Measurements from ENCODE around the gene DIS3L2. TPM values are rescaled to one million over a fixed set of nuclear protein-coding genes. Genes with fewer than 3 reads are reported as not detected.

The DIS3L2 gene
- total and polyA plus RNA-seq, 2 experiments from 2014 or later: 35.5 to 50.1 TPM

- Histone ChIP-seq H3K9me3 (ENCODE audit: low read depth) (no peaks in the 10 kb centered on the region), H3K4me3 (no peak overlapping the region), H3K4me1 (ENCODE audit: low read depth) (no peaks in the 10 kb centered on the region), H3K27me3 (no peaks in the 10 kb centered on the region), H3K36me3 (peaks cover 3% of the 10 kb centered on the region), H3K27ac (no peak overlapping the region)
- no peak for DNase-seq (ENCODE audit: low read depth in 1 of 2, low spot score in 1 of 2)
- TF ChIP-seq CTCF (IDR thresholded peaks at IDR 0.05; ENCODE audit: low read depth, low read length): no peak
These were observed 258.4 kb downstream of the DIS3L2 start for GRCh38 chr2:232219932-232220331.

GRCh38 chr2:232225429-232225828 lies 263.9 kb downstream of the DIS3L2 start:
- TF ChIP-seq CTCF (IDR thresholded peaks at IDR 0.05; ENCODE audit: low read depth, low read length): no peak
- H3K9me3 ChIP-seq (ENCODE audit: low read depth): no peaks in the 10 kb centered on the region

GRCh38 chr2:232225895-232226294 lies 264.4 kb downstream of the DIS3L2 start:
- H3K9me3 ChIP-seq (ENCODE audit: low read depth): no peaks in the 10 kb centered on the region
- no peak for DNase-seq (ENCODE audit: low read depth in 1 of 2, low spot score in 1 of 2)
- no peak for TF ChIP-seq CTCF (IDR thresholded peaks at IDR 0.05; ENCODE audit: low read depth, low read length)
- H3K27ac ChIP-seq: no peak overlapping the region
- H3K27me3 ChIP-seq: no peaks in the 10 kb centered on the region
- peaks cover 3% of the 10 kb centered on the region for H3K36me3 ChIP-seq
- no peaks in the 10 kb centered on the region for H3K4me1 ChIP-seq (ENCODE audit: low read depth)
- no peak overlapping the region for H3K4me3 ChIP-seq

More at GRCh38 chr2:232225429-232225828, 263.9 kb downstream of the DIS3L2 start:
- Histone ChIP-seq H3K4me3 (no peak overlapping the region), H3K36me3 (peaks cover 3% of the 10 kb centered on the region), H3K27ac (no peak overlapping the region), H3K4me1 (ENCODE audit: low read depth) (no peaks in the 10 kb centered on the region), H3K27me3 (no peaks in the 10 kb centered on the region)
- no peak for DNase-seq (ENCODE audit: low read depth in 1 of 2, low spot score in 1 of 2)

- no peak for DNase-seq (ENCODE audit: low read depth in 1 of 2, low spot score in 1 of 2)
- no peaks in the 10 kb centered on the region for H3K4me1 ChIP-seq (ENCODE audit: low read depth)
- H3K27me3 ChIP-seq: no peaks in the 10 kb centered on the region
- H3K36me3 ChIP-seq: no peaks in the 10 kb centered on the region
- no peak overlapping the region for H3K4me3 ChIP-seq
- no peak overlapping the region for H3K27ac ChIP-seq
- H3K9me3 ChIP-seq (ENCODE audit: low read depth): no peaks in the 10 kb centered on the region
- TF ChIP-seq CTCF (IDR thresholded peaks at IDR 0.05; ENCODE audit: low read depth, low read length): no peak
These were observed 266.8 kb downstream of the DIS3L2 start for GRCh38 chr2:232228332-232228731.

GRCh38 chr2:232228971-232229894 lies 267.7 kb downstream of the DIS3L2 start:
- H3K4me3 ChIP-seq: no peak overlapping the region
- H3K27ac ChIP-seq: no peak overlapping the region
- TF ChIP-seq CTCF (IDR thresholded peaks at IDR 0.05; ENCODE audit: low read depth, low read length): no peak
- H3K36me3 ChIP-seq: no peaks in the 10 kb centered on the region
- H3K9me3 ChIP-seq (ENCODE audit: low read depth): no peaks in the 10 kb centered on the region
- H3K4me1 ChIP-seq (ENCODE audit: low read depth): no peaks in the 10 kb centered on the region
- no peaks in the 10 kb centered on the region for H3K27me3 ChIP-seq
- peak in 1 of 2 donors; percentile 50 for DNase-seq (ENCODE audit: low read depth in 1 of 2, low spot score in 1 of 2)

Data from cardiac muscle cell (in vitro differentiated cells and primary cell).